ENCODE data around the gene TCTN2.

DNA sequence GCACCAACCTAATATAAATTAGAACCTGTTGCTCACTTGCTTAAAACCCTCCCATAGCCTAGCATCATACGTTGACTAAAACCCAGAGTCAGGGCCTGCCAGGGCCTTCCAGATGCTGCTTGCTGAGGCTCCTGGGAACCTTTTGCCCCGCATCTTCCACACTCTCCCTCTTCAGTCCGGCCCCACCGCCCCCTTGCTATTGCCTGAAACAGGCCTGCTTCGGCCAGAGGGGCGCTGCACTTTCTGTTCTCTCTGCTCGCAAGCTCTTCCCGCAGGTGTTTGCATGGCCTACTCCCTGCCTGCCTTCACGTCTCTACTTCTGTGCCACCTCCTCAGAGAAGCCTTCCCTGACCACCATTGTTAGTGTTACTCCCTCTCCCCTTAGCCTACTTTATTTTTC lies 13.7 kb upstream of the TCTN2 start:
- no peak for TF ChIP-seq MXI1 (IDR thresholded peaks at IDR 0.05; ENCODE audit: borderline replicate concordance, low read depth, low read length)
- TF ChIP-seq RAD21 (IDR thresholded peaks at IDR 0.05; ENCODE audit: low read length): no peak
- no peak for TF ChIP-seq RFX5 (IDR thresholded peaks at IDR 0.05; ENCODE audit: low read depth, low read length)

Measured in IMR-90 (cell line).